Coronary artery (tissue), 2 donors: ENCODE results near the gene MGLL.

Experiments
- DNase-seq: peaks from one replicate; pipeline ENCODE4 v3.0.0-alpha.2; 2017; ENCODE audit warnings: low spot score
- H3K27ac ChIP-seq, 2 donors: fragments of 200-600 bp; sonication (generic); one replicate each; pipeline ENCODE4 v1.5.1; 2016 to 2019
- H3K4me3 ChIP-seq: fragments of 200-600 bp; sonication (generic); 2 replicates; pipeline ENCODE4 v1.5.1; 2016; ENCODE audit warnings: mild to moderate bottlenecking, moderate library complexity
- CTCF ChIP-seq: fragments of 200-600 bp; sonication (generic); IDR thresholded peaks from one replicate; pipeline ENCODE4 v1.5.1; 2019; ENCODE audit warnings: antibody characterized with exemption

The MGLL gene

GRCh38 chr3:127691489-127691888 lies 130.8 kb downstream of the MGLL start:
- DNase-seq = no peak
- Histone ChIP-seq H3K4me3 (no peak overlapping the region), H3K27ac (peak overlapping the region; percentile 84 to 87)
- TF ChIP-seq CTCF = no peak

DNA sequence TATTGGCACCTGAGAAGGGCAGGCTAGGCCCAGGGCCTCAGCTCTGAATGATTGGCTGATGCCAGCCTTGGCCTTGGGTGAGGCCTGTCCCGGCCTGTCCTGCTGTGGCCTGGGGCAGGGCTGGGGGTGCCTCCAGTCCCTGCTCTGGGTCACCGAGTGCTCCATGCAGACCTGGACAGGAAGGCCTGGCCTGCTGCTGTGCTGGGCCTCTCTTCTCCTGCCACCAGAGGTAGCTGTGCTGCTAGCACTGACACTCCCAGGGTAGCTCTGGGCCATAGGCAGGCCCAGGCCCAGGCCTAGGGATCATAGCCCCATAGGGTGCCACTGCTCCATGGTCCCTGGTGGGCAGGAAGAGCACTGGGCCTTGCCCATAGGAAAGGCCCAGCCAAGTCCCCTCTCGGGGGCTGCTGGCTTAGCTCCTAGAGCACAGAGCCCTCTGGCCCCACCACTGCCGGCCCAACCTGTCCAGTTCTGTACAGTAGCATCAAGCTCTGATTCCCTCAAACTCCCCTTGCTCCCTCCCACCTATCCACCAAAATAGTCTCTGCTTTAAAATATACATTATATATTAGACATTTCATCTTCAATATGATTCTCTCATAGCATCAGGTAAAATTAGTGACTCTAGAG lies 131.4 kb downstream of the MGLL start:
- Histone ChIP-seq H3K27ac (peak overlapping the region; percentile 84 to 87), H3K4me3 (no peak overlapping the region)
- TF ChIP-seq CTCF = no peak
- DNase-seq = no peak

- TF ChIP-seq CTCF = no peak
- peak; percentile 83 for DNase-seq
- Histone ChIP-seq H3K27ac (peak overlapping the region; percentile 84 to 87), H3K4me3 (no peak overlapping the region)
These were observed 132.2 kb downstream of the MGLL start for GRCh38 chr3:127690106-127690505.

DNA sequence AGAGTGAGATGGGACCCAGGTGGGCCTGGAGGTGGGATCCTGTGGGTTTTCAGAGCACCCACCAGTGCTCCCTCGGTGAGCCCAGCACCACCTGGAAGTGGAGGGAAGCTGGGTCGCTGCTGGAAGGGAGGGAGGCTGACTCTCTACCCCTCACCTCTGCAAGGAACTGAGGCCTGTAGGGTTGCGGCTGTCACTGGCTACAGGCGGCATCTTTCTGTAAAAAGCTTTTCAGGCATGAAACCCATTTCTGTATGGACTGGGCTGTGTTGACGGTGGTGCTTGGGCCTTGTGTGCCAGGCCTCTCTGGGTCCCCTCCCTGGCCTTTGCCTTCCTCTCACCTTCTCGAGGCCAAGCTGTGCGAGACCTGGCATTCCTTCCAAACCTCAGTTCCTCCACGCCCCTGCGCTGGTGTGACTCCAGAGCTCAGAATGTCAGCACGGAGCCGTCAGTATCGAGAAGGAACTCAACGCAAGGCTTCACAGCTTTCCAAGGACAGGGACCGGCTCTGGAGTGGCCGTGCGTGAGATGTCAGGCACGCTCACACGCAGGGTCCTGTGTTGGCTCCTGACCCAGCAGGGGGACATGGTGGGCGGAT lies 133.0 kb downstream of the MGLL start:
- no peak for TF ChIP-seq CTCF
- no peak overlapping the region for H3K4me3 ChIP-seq
- peak; percentile 63 for DNase-seq
- peak overlapping the region; percentile 84 to 87 for H3K27ac ChIP-seq

GRCh38 chr3:127688416-127689265 lies 133.7 kb downstream of the MGLL start:
- peak; percentile 66 for DNase-seq
- peak overlapping the region; percentile 84 to 87 for H3K27ac ChIP-seq
- H3K4me3 ChIP-seq = no peak overlapping the region
- no peak for TF ChIP-seq CTCF

- Histone ChIP-seq H3K4me3 (no peak overlapping the region), H3K27ac (peak overlapping the region; percentile 84 to 87)
- TF ChIP-seq CTCF = no peak
- no peak for DNase-seq
These were observed 134.3 kb downstream of the MGLL start for GRCh38 chr3:127688022-127688415.
